GM19240 (cell line): ENCODE measurements around the gene C1orf159.

Experiments
- DNase-seq: peaks from one replicate; pipeline ENCODE4 v3.0.0; 2011; ENCODE audit warnings: low spot score; ENCODE audit not compliant: insufficient read length

C1orf159 gene

GRCh38 chr1:1054971-1055370 is 60.9 kb downstream of the C1orf159 start:
- no peak for DNase-seq

GRCh38 chr1:1054099-1054700 is 61.7 kb downstream of the C1orf159 start:
- no peak for DNase-seq

GRCh38 chr1:1053682-1054081 is 62.2 kb downstream of the C1orf159 start:
- no peak for DNase-seq

- no peak for DNase-seq
These were observed 62.9 kb downstream of the C1orf159 start for GRCh38 chr1:1053022-1053421.

GRCh38 chr1:1052003-1052840 is 63.7 kb downstream of the C1orf159 start:
- DNase-seq: no peak

- no peak for DNase-seq
These were observed 64.6 kb downstream of the C1orf159 start for GRCh38 chr1:1051127-1051810.

- DNase-seq: no peak
These were observed 65.3 kb downstream of the C1orf159 start for GRCh38 chr1:1050577-1051052.

- no peak for DNase-seq
These were observed 66.3 kb downstream of the C1orf159 start for GRCh38 chr1:1049318-1050165.

GRCh38 chr1:1048765-1049164 is 67.1 kb downstream of the C1orf159 start:
- DNase-seq: no peak

- no peak for DNase-seq
These were observed 67.9 kb downstream of the C1orf159 start for GRCh38 chr1:1047963-1048362.

- DNase-seq: no peak
These were observed 68.5 kb downstream of the C1orf159 start for GRCh38 chr1:1047407-1047806.

GRCh38 chr1:1046767-1047166 is 69.1 kb downstream of the C1orf159 start:
- no peak for DNase-seq

- no peak for DNase-seq
These were observed 69.6 kb downstream of the C1orf159 start for GRCh38 chr1:1046243-1046642.

- DNase-seq: no peak
These were observed 70.8 kb downstream of the C1orf159 start for GRCh38 chr1:1045129-1045528.

- DNase-seq: no peak
These were observed 71.3 kb downstream of the C1orf159 start for GRCh38 chr1:1044455-1045078.

- no peak for DNase-seq
These were observed 72.0 kb downstream of the C1orf159 start for GRCh38 chr1:1043921-1044320.

- no peak for DNase-seq
These were observed 72.5 kb downstream of the C1orf159 start for GRCh38 chr1:1043411-1043810.

GRCh38 chr1:1042835-1043234 is 73.1 kb downstream of the C1orf159 start:
- DNase-seq: no peak

GRCh38 chr1:1041873-1042272 is 74.0 kb downstream of the C1orf159 start:
- DNase-seq: no peak

GRCh38 chr1:1041092-1041523 is 74.8 kb downstream of the C1orf159 start:
- no peak for DNase-seq
